GM12878 (cell line): ENCODE measurements around the gene MISFA. TPM values are rescaled to one million over a fixed set of nuclear protein-coding genes. Genes with fewer than 3 reads are reported as not detected.
A peak's percentile ranks its signal among the peaks of the same experiment; 100 is the strongest.

Source experiments
- ATF7 ChIP-seq: fragments of 450-650 bp; IDR thresholded peaks from 2 replicates; pipeline ENCODE4 v1.6.1; 2016; ENCODE audit warnings: low read depth, mild to moderate bottlenecking
- CBFB ChIP-seq: IDR thresholded peaks from 2 replicates; pipeline ENCODE4 v1.6.1; 2016; ENCODE audit warnings: antibody characterized with exemption, low read depth
- CEBPB ChIP-seq, 2 experiments: fragments of 150-350 bp in 1 of 2; IDR thresholded peaks; 2 replicates each; pipeline ENCODE4 v1.6.1; 2012 to 2014; ENCODE audit warnings: low read depth in 2 of 2, low read length in 2 of 2, borderline replicate concordance in 1 of 2, inconsistent platforms in 1 of 2
- DPF2 ChIP-seq: fragments of 450-650 bp; IDR thresholded peaks from 2 replicates; pipeline ENCODE4 v1.6.1; 2017; ENCODE audit warnings: mild to moderate bottlenecking
- EED ChIP-seq: sonication (generic); IDR thresholded peaks from 2 replicates; pipeline ENCODE4 v1.6.1; 2016; ENCODE audit warnings: antibody characterized with exemption, low read depth
- EGR1 ChIP-seq, 2 experiments: IDR thresholded peaks; 1 replicate in 1 of 2; 2 replicates in 1 of 2; pipeline ENCODE4 v1.6.1; 2011 to 2012; ENCODE audit warnings: low read depth in 2 of 2, low read length in 2 of 2, borderline replicate concordance in 1 of 2, mild to moderate bottlenecking in 1 of 2, moderate library complexity in 1 of 2
- ESRRA ChIP-seq: IDR thresholded peaks from 2 replicates; pipeline ENCODE4 v1.6.1; 2012; ENCODE audit warnings: mild to moderate bottlenecking, low read length, improper control_type of control experiment
- ETV6 ChIP-seq, 2 experiments: fragments of 450-650 bp in 1 of 2; IDR thresholded peaks in 1 of 2; conservative IDR thresholded peaks in 1 of 2; 2 replicates each; pipeline ENCODE4 v1.6.1; 2014; ENCODE audit warnings: antibody characterized with exemption in 1 of 2, borderline replicate concordance in 1 of 2, low read depth in 1 of 2, mild to moderate bottlenecking in 1 of 2, moderate library complexity in 1 of 2
- HDAC2 ChIP-seq: fragments of 200-600 bp; sonication (generic); IDR thresholded peaks from 2 replicates; pipeline ENCODE4 v1.6.1; 2017
- HSF1 ChIP-seq: fragments of 150-350 bp; IDR thresholded peaks from 2 replicates; pipeline ENCODE4 v1.6.1; 2014; ENCODE audit warnings: mild to moderate bottlenecking, low read depth, low read length
- NFYA ChIP-seq: IDR thresholded peaks from 2 replicates; pipeline ENCODE4 v1.6.1; 2011; ENCODE audit warnings: low read depth, mild to moderate bottlenecking, low read length, improper control_type of control experiment, borderline replicate concordance
- NRF1 ChIP-seq: conservative IDR thresholded peaks from 2 replicates; pipeline ENCODE4 v1.6.1; 2011; ENCODE audit warnings: mild to moderate bottlenecking, low read depth, low read length, improper control_type of control experiment
- POU2F2 ChIP-seq: IDR thresholded peaks from 3 replicates; pipeline ENCODE4 v1.6.1; 2011; ENCODE audit warnings: low read depth, mild to moderate bottlenecking, low read length, borderline replicate concordance
- RB1 ChIP-seq: fragments of 450-650 bp; formaldehyde crosslinking; IDR thresholded peaks from 2 replicates; pipeline ENCODE4 v1.6.1; 2017; ENCODE audit warnings: mild to moderate bottlenecking, borderline replicate concordance
- SMAD5 ChIP-seq: IDR thresholded peaks from 2 replicates; pipeline ENCODE4 v1.6.1; 2016; ENCODE audit warnings: antibody characterized with exemption, low read depth
- SMC3 ChIP-seq: IDR thresholded peaks from 2 replicates; pipeline ENCODE4 v1.6.1; 2011; ENCODE audit warnings: low read length, improper control_type of control experiment, borderline replicate concordance
- SUPT20H ChIP-seq: IDR thresholded peaks from 2 replicates; pipeline ENCODE4 v1.6.1; 2011; ENCODE audit warnings: low read depth, mild to moderate bottlenecking, low read length, moderate library complexity, borderline replicate concordance; ENCODE audit not compliant: control insufficient read depth
- SUZ12 ChIP-seq: fragments of 200-600 bp; sonication (generic); IDR thresholded peaks from one replicate; pipeline ENCODE4 v1.6.1; 2018; ENCODE audit warnings: antibody characterized with exemption, mild to moderate bottlenecking; ENCODE audit not compliant: unreplicated experiment
- TARDBP ChIP-seq: IDR thresholded peaks from 2 replicates; pipeline ENCODE4 v1.6.1; 2016; ENCODE audit warnings: borderline replicate concordance
- TCF3 ChIP-seq: IDR thresholded peaks from 2 replicates; pipeline ENCODE4 v1.6.1; 2012; ENCODE audit warnings: low read depth, mild to moderate bottlenecking, low read length, borderline replicate concordance; ENCODE audit not compliant: insufficient read depth
- WRNIP1 ChIP-seq: IDR thresholded peaks from 2 replicates; pipeline ENCODE4 v1.6.1; 2011; ENCODE audit warnings: low read depth, low read length, improper control_type of control experiment, borderline replicate concordance
- ZNF24 ChIP-seq: fragments of 450-650 bp; IDR thresholded peaks from 2 replicates; pipeline ENCODE4 v1.6.1; 2017; ENCODE audit warnings: antibody characterized with exemption, mild to moderate bottlenecking
- ZSCAN29 ChIP-seq: fragments of 450-650 bp; IDR thresholded peaks from 2 replicates; pipeline ENCODE4 v1.6.1; 2017; ENCODE audit warnings: mild to moderate bottlenecking, moderate library complexity
- polyA plus RNA-seq, 11 experiments: library from polyadenylated mRNA; depleted of rRNA in 4 of 11; unstranded in 6 of 11; stranded (reverse) in 5 of 11; fragments of >200 nt; fragmentation: Nextera tagmentation in 4 of 11; fragmentation: Illumina TruSeq in 1 of 11; extraction: Ambion mirVana in 4 of 11; extraction: Trizol in 1 of 11; gene quantifications; 1 replicate in 1 of 11; 2 replicates in 10 of 11; pipeline versions ENCODE4 v1.2.1 to v1.2.3, GENCODE V29; 2011 to 2016; ENCODE audit warnings: inconsistent platforms in 2 of 11, missing spikeins in 2 of 11, low read depth in 1 of 11
- total RNA-seq, 4 experiments: library from RNA; depleted of rRNA in 3 of 4; stranded (reverse); fragments of >200 nt in 3 of 4; fragmentation: Illumina TruSeq in 1 of 4; extraction: Trizol in 1 of 4; gene quantifications; 2 replicates each; pipeline versions ENCODE4 v1.2.1 to v1.2.3, GENCODE V29; 2013 to 2021
- TF ChIP-seq, protein P1 (sequence below): fragments of 450-650 bp; conservative IDR thresholded peaks from 2 replicates; pipeline ENCODE4 v1.6.1; 2017; ENCODE audit warnings: mild to moderate bottlenecking, moderate library complexity
- TF ChIP-seq, protein P2 (sequence below): fragments of 450-650 bp; IDR thresholded peaks from 2 replicates; pipeline ENCODE4 v1.6.1; 2017; ENCODE audit warnings: borderline replicate concordance

Gene MISFA
- total and polyA plus RNA-seq, 10 of the 15 experiments (the other 5 are each of a cell fraction or from before 2014, with no cell fraction given): 0.88 to 4.6 (median 2.3) TPM; not detected in 1

DNA sequence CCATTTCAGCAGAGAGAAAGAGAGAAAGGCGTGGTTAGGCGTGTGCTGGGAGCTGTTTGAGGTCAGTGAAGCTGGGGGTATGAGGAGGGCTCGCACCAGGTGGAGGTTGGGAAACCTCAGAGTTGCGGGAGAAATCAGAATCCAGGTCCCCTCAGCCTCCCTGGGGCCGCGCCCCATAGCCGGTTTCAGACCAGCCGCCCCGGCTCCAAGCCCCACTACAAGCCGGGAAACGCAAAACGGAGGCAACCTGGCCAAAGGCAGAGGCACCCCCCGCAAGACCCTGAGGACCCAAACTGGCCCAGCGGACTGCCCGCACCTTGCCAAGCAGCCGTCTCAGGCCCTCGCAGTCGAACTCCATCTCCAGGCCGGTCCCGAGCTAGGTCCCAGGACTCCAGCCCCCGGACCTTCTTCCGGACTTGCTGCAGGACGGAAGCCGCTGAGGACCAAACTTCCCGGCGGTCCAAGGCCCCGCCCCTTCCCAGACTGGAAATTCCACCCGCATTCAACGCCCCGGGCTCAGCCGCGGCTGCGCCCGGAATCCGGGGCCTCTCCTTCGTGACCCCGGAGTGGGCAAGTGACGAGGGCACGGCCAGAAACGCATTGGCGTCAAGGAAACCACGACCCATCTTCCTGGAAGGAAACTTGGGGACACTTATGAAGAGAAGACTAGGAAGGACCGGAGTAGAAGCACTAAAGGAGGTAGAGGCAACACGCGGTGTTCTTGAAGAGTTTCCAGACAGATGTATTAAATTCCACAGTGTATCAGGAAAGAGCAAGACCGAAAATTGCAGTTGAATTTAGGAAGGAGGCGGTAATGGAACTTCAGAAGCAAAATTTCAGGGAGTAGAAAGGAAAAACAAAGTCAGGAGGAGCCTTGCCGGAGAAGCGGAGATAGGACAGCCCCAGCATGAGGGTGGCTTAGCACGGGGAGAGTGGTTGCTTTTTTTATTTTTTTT, 11.0 kb upstream of the MISFA start, which contains the start of gene UEVLD (continued):
- TF ChIP-seq, protein P1, sequence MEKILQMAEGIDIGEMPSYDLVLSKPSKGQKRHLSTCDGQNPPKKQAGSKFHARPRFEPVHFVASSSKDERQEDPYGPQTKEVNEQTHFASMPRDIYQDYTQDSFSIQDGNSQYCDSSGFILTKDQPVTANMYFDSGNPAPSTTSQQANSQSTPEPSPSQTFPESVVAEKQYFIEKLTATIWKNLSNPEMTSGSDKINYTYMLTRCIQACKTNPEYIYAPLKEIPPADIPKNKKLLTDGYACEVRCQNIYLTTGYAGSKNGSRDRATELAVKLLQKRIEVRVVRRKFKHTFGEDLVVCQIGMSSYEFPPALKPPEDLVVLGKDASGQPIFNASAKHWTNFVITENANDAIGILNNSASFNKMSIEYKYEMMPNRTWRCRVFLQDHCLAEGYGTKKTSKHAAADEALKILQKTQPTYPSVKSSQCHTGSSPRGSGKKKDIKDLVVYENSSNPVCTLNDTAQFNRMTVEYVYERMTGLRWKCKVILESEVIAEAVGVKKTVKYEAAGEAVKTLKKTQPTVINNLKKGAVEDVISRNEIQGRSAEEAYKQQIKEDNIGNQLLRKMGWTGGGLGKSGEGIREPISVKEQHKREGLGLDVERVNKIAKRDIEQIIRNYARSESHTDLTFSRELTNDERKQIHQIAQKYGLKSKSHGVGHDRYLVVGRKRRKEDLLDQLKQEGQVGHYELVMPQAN: peak; percentile 72; the same call in 1 of the 2 replicates
- TF ChIP-seq NRF1 (no peak), ESRRA (no peak), TARDBP (0 out of 2 replicates have a peak, but pooled peaks have one; percentile 16), CEBPB (IDR thresholded peaks at IDR 0.05; ENCODE audit: borderline replicate concordance in 1 of 2, low read depth in 2 of 2, low read length in 2 of 2) (no peak), ZNF24 (no peak), EED (peak; percentile 77), ETV6 (conservative IDR thresholded peaks at IDR 0.05 in 1 of 2, IDR thresholded peaks at IDR 0.05 in 1 of 2; ENCODE audit: borderline replicate concordance in 1 of 2, low read depth in 1 of 2) (peak in 1 of 2 experiments; percentile 46; a peak in 1 of 4 replicates), EGR1 (IDR thresholded peaks at IDR 0.05; ENCODE audit: borderline replicate concordance in 1 of 2, low read depth in 2 of 2, low read length in 2 of 2) (0 out of 3 replicates have a peak, but pooled peaks of 1 of the 2 experiments have one; percentile 41), TCF3 (no peak), SUZ12 (no peak), CBFB (peak; percentile 80; the same call in 1 of the 2 replicates), NFYA (no peak), POU2F2 (peak; percentile 40; the same call in 1 of the 3 replicates), SMAD5 (peak; percentile 34; the same call in 1 of the 2 replicates), DPF2 (0 out of 2 replicates have a peak, but pooled peaks have one; percentile 43), WRNIP1 (no peak), SUPT20H (no peak), HDAC2 (no peak), ZSCAN29 (no peak), HSF1 (no peak), ATF7 (no peak), SMC3 (0 out of 2 replicates have a peak, but pooled peaks have one; percentile 10), RB1 (peak; percentile 39; the same call in 1 of the 2 replicates)
- TF ChIP-seq, protein P2, sequence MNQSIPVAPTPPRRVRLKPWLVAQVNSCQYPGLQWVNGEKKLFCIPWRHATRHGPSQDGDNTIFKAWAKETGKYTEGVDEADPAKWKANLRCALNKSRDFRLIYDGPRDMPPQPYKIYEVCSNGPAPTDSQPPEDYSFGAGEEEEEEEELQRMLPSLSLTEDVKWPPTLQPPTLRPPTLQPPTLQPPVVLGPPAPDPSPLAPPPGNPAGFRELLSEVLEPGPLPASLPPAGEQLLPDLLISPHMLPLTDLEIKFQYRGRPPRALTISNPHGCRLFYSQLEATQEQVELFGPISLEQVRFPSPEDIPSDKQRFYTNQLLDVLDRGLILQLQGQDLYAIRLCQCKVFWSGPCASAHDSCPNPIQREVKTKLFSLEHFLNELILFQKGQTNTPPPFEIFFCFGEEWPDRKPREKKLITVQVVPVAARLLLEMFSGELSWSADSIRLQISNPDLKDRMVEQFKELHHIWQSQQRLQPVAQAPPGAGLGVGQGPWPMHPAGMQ: no peak
